HFF-Myc (cell line): ENCODE measurements around the gene GABBR1.
A peak's percentile ranks its signal among the peaks of the same experiment; 100 is the strongest.

ENCODE experiments used
- DNase-seq: peaks from one replicate; pipeline ENCODE4 v3.0.0-alpha.2; 2011; ENCODE audit warnings: low read depth; ENCODE audit errors: extremely low read depth
- H3K4me3 ChIP-seq: replicated peaks from 2 replicates; pipeline ENCODE4 v1.5.1; 2011; ENCODE audit warnings: low read depth, mild to moderate bottlenecking, control low read depth, low read length
- TF ChIP-seq, protein P1 (sequence below): IDR thresholded peaks from 2 replicates; pipeline ENCODE4 v1.5.1; 2012; ENCODE audit warnings: mild to moderate bottlenecking, low read depth, low read length, control low read depth; ENCODE audit errors: missing control alignments

GABBR1 gene

GRCh38 chr6:29576056-29576455, 56.9 kb downstream of the GABBR1 start:
- no peak for DNase-seq
- TF ChIP-seq, protein P1, sequence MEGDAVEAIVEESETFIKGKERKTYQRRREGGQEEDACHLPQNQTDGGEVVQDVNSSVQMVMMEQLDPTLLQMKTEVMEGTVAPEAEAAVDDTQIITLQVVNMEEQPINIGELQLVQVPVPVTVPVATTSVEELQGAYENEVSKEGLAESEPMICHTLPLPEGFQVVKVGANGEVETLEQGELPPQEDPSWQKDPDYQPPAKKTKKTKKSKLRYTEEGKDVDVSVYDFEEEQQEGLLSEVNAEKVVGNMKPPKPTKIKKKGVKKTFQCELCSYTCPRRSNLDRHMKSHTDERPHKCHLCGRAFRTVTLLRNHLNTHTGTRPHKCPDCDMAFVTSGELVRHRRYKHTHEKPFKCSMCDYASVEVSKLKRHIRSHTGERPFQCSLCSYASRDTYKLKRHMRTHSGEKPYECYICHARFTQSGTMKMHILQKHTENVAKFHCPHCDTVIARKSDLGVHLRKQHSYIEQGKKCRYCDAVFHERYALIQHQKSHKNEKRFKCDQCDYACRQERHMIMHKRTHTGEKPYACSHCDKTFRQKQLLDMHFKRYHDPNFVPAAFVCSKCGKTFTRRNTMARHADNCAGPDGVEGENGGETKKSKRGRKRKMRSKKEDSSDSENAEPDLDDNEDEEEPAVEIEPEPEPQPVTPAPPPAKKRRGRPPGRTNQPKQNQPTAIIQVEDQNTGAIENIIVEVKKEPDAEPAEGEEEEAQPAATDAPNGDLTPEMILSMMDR = no peak

DNA sequence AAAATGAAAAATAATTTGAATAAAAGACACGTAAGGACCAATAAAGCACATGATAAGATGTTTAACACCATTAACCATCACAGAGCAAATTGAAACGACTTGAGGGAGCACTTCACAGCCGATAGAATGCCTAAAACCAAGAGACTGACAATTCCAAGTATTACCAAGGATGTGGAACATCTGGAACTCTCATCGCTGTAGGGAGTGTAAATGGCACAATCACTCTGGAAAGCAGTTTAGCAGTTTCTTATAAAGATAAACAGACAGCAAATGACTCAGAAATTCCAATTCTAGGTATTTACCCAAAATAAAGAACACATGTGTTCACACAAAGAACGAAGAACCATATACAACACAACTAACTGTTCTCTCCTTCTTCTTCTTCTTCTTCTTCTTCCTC, 65.0 kb downstream of the GABBR1 start:
- H3K4me3 ChIP-seq = no peak overlapping the region
- peak; percentile 36 for DNase-seq
- TF ChIP-seq, protein P1 = no peak

More at GRCh38 chr6:29576056-29576455, 56.9 kb downstream of the GABBR1 start:
- no peak overlapping the region for H3K4me3 ChIP-seq

DNA sequence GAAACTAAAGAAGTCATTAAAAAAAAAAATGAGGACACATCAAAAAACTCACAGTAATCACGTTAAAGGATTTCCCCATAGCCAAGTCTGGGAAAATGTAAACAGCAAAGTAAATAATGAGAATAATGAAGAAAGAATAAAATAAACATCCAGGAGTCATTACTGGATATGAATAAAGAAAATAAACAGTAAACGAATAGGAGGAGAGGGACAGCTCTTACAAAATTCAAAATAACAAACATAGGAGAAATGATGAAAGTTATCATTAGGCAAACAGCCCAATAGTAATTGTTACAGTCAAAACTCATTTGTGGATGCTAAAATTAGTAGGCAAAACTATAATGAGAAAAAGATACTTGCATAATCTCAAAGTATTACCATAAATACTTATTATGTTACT, 65.4 kb downstream of the GABBR1 start:
- TF ChIP-seq, protein P1 = no peak
- no peak overlapping the region for H3K4me3 ChIP-seq
- DNase-seq = no peak

GRCh38 chr6:29566856-29567255, 66.1 kb downstream of the GABBR1 start:
- DNase-seq = no peak
- no peak overlapping the region for H3K4me3 ChIP-seq
- TF ChIP-seq, protein P1 = no peak

DNA sequence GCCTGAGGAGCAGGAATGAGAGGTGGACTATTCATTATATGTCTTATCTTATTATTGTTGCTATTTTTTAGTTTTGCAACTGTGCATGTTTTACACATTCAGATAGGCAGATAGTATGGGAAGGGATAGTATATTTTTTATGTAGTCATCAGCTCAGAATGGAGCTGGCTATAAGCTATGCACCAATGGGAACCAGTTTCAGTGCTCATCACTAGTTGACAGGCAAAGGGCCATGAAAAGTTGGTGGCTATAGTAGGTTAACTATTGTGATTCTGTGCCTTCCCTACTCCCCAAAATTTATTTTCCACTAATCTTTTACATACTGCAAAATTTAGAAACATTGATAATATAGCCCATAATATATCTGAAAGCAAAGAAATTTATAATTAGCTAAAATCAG, 68.1 kb downstream of the GABBR1 start:
- H3K4me3 ChIP-seq = no peak overlapping the region
- TF ChIP-seq, protein P1 = no peak
- no peak for DNase-seq

- TF ChIP-seq, protein P1 = no peak
- no peak for DNase-seq
- H3K4me3 ChIP-seq = no peak overlapping the region
Measured at GRCh38 chr6:29563435-29563965, 69.5 kb downstream of the GABBR1 start.

DNA sequence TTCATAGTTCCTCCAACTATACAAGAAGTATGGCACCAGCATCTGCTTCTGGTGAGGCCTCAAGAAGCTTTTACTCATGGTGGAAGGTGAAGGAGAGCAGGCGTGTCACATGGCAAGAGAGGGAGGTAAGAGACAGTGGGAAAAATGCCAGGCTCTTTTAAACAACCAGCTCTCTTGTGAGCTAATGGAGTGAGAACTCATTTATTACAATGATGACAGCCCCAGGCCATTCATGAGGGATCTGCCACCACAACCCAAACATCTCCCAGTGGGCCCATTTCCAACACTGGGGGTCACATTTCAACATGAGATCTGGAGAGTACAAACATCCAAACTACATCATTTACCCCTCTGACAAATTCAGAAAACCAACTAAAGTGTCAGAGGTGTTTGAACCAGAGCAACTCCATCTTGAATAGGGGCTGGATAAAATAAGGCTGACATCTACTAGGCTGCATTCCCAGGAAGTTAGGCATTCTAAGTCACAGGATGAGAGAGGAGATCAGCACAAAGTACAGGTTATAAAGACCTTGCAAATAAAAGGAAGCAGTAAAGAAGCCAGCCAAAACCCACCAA, 71.3 kb downstream of the GABBR1 start:
- no peak overlapping the region for H3K4me3 ChIP-seq
- no peak for DNase-seq
- TF ChIP-seq, protein P1 = no peak
